Measurements from ENCODE around the gene SLC43A3.
"Not testable (repeated sequence)": the region's sequence is repeated elsewhere in the genome, so short reads cannot be mapped to it uniquely, and the experiment has no call there.

Gene SLC43A3

DNA sequence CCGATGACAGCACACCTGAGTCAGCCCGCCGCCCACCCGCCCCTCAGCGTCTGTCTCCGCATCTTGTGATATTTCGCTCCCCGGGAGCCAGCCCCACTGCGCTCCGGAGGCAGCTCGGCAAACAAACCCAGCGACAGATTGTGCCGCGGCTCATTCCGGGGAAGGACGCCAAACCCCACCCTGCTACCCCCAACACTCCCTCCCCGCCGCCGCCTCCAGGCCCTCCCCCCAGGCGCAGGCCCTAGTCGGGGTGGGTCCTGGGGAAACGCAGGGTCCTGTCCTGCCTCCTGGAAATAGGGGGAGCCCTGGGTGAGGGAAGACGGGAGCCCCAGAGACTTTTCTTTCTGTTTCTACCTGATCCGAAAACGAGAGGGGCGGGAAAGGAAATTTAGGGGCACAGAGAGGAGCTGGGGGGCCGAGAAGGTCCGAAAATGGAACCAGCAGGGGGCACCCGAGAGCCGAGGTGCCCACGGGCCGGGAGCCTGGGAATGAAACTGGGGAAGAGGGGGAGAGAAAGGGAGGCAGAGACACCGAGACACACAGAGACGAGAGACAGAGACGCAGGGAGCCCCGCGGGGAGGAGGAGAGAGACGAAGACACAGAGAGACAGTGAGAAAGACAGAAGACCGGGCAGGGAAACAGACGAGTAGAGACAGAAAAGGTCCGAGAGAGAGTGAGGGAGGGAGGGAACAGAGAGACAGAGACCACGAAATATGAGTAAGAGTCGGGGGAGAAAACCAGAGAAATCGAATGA lies 31.7 kb upstream of the SLC43A3 start:
- no peak overlapping the region for H3K27ac ChIP-seq (ENCODE audit: low read length)
- no peak overlapping the region; the same call in 1 of the 2 replicates for H3K9ac ChIP-seq (ENCODE audit: low read depth, low read length)
- peak overlapping the region; percentile 61 for H3K4me3 ChIP-seq (ENCODE audit: low read length)
- peaks cover 25% of the 10 kb centered on the region for H3K4me1 ChIP-seq (ENCODE audit: insufficient read depth, low read length)
- H3K27me3 ChIP-seq (ENCODE audit: insufficient read depth, low read length): peaks cover 73% of the 10 kb centered on the region
- no peaks in the 10 kb centered on the region for H3K9me3 ChIP-seq (ENCODE audit: insufficient read depth, low read depth, low read length)
- H3K36me3 ChIP-seq (ENCODE audit: insufficient read depth, low read depth, low read length): no peaks in the 10 kb centered on the region

DNA sequence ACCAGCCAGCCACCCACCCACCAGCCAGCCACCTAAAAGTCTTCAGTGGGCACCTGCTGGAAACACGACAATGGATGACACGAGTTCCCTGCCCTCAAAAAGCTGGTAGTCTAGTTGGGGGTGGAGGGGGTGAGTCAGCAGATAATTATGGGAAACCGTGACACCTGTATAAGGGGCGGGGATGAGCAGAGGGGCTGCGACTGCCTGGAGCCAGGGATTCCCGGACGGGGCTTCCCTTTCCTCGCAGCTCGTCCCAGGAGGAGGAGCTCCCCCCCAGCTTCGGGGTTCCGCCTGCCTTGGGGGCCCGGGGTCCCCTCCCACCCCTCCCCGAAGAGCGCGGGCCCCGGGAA lies 31.1 kb upstream of the SLC43A3 start:
- Histone ChIP-seq H3K27me3 (ENCODE audit: insufficient read depth, low read length) (peaks cover 73% of the 10 kb centered on the region), H3K36me3 (ENCODE audit: insufficient read depth, low read depth, low read length) (no peaks in the 10 kb centered on the region), H3K9ac (ENCODE audit: low read depth, low read length) (peak overlapping the region; percentile 47; the same call in 1 of the 2 replicates), H3K4me3 (ENCODE audit: low read length) (peak overlapping the region; percentile 61), H3K27ac (ENCODE audit: low read length) (no peak overlapping the region), H3K9me3 (ENCODE audit: insufficient read depth, low read depth, low read length) (no peaks in the 10 kb centered on the region), H3K4me1 (ENCODE audit: insufficient read depth, low read length) (peaks cover 20% of the 10 kb centered on the region; the same call in 1 of the 2 replicates)

DNA sequence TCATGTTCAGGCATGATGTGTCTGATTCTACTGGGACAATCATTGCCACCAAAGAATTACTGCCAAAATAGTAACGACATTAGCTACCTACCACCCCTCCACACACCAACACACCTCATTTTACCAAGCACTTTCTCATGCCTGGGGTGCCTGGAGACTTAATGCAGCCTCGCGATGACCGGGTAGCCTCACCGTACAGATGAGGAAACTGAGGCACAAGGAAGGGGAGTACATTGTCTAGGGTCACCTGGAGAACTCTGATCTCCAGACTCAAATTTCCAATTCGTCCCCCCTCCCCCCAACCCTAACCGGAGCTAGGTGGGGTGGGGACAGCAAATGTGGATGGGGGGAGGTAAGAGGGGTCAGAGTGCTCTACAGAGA lies 30.7 kb upstream of the SLC43A3 start:
- peak overlapping the region; percentile 61 for H3K4me3 ChIP-seq (ENCODE audit: low read length)

DNA sequence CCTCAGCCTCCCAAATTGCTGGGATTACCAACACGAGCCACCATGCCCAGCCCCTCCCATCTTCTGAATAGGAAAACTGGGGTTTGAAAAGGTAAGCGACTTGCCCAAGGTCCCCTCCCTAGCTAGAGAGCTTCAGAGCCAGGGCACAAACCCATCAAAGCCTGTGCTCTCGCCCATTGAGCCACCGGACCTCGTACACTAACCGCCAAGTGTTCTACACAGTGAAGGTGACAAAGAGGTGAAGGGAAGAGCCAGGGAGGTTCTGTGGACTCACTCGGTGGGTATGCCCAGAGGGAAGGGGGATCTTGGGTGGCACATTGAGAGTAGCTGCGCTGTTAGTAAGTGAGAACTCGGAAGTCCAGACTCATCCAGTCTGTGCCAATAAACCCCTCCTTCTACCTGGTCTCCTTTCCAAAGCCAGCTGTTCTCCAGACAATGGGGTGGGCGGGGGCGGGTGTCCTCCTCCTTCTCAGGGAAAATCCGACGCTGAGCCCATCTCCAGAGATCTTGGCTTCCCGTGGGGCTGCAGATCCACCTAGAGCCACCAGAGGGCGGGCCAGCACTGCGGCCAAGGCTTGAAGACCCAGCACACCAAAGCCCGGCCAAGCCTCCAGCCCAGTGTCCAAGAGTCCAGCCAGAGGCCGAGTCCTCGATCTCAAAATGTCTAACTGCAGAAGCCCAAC lies 30.2 kb upstream of the SLC43A3 start:
- Histone ChIP-seq H3K27ac (ENCODE audit: low read length) (no peak overlapping the region), H3K9ac (ENCODE audit: low read depth, low read length) (peak overlapping the region; percentile 47; the same call in 1 of the 2 replicates), H3K36me3 (ENCODE audit: insufficient read depth, low read depth, low read length) (no peaks in the 10 kb centered on the region), H3K9me3 (ENCODE audit: insufficient read depth, low read depth, low read length) (no peaks in the 10 kb centered on the region), H3K4me3 (ENCODE audit: low read length) (peak overlapping the region; percentile 61), H3K27me3 (ENCODE audit: insufficient read depth, low read length) (peaks cover 67% of the 10 kb centered on the region), H3K4me1 (ENCODE audit: insufficient read depth, low read length) (peaks cover 15% of the 10 kb centered on the region; the same call in 1 of the 2 replicates)

More for the DNA sequence above, 30.7 kb upstream of the SLC43A3 start:
- H3K27me3 ChIP-seq (ENCODE audit: insufficient read depth, low read length): peaks cover 72% of the 10 kb centered on the region
- H3K36me3 ChIP-seq (ENCODE audit: insufficient read depth, low read depth, low read length): no peaks in the 10 kb centered on the region
- H3K9ac ChIP-seq (ENCODE audit: low read depth, low read length): peak overlapping the region; percentile 47; the same call in 1 of the 2 replicates
- no peaks in the 10 kb centered on the region for H3K9me3 ChIP-seq (ENCODE audit: insufficient read depth, low read depth, low read length)
- H3K4me1 ChIP-seq (ENCODE audit: insufficient read depth, low read length): peaks cover 18% of the 10 kb centered on the region; the same call in 1 of the 2 replicates
- no peak overlapping the region for H3K27ac ChIP-seq (ENCODE audit: low read length)

DNA sequence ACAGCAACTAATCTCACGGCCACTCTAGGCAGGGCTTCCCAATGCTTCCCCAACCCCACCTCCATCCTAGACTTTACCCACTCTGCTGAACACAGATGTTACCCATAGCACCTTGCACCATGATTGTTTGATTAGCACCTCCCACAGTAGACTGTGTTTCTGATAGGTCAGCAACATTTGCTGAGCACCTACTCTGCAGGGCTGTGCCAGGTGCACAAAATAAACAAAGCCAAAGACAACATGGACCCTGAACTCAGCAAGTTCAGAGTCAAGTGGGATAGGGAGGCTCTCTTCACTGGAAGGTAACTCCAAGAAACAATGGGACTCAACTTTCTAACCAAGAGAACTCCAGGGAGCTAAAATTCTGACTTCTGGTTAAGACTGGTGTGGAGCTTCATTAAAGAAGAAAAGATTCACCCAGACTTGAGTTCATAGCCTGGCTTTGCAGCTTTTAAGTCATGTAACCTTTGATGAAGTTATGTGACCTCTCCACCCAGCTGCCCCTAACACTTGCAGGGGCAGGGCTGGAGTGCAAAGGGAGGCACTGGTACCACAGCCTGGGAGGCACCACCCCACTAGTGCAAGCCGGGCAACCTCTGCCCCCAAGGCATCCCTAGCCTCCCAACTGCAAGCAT lies 26.7 kb upstream of the SLC43A3 start:
- H3K27ac ChIP-seq (ENCODE audit: low read length): no peak overlapping the region
- H3K9ac ChIP-seq (ENCODE audit: low read depth, low read length): no peak overlapping the region
- no peak overlapping the region for H3K4me3 ChIP-seq (ENCODE audit: low read length)
- H3K27me3 ChIP-seq (ENCODE audit: insufficient read depth, low read length): peaks cover 44% of the 10 kb centered on the region
- H3K9me3 ChIP-seq (ENCODE audit: insufficient read depth, low read depth, low read length): no peaks in the 10 kb centered on the region
- no peaks in the 10 kb centered on the region for H3K36me3 ChIP-seq (ENCODE audit: insufficient read depth, low read depth, low read length)
- H3K4me1 ChIP-seq (ENCODE audit: insufficient read depth, low read length): peaks cover 6% of the 10 kb centered on the region; the same call in 1 of the 2 replicates

DNA sequence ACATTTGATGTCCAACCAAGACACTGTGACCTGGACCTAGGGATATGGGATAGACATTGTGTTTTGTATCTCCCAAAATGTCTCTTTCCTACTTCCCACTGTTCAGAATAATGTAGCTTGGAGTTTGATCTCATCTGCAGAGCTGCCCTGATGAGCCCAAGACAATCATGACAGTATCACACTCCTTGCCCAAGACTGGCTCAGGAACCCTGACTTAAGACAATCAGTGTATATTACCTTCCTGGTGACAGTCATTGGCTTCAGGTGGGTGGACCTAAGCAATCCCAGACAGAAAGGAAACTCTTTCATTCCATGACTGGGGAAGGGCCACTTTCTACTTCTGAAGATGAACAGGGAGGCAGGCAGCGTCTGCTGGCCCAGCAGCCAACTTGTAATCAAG lies 19.1 kb upstream of the SLC43A3 start:
- no peak overlapping the region for H3K27ac ChIP-seq (ENCODE audit: low read length)
- no peak overlapping the region for H3K9ac ChIP-seq (ENCODE audit: low read depth, low read length)
- no peaks in the 10 kb centered on the region for H3K36me3 ChIP-seq (ENCODE audit: insufficient read depth, low read depth, low read length)
- H3K27me3 ChIP-seq (ENCODE audit: insufficient read depth, low read length): 0 out of 2 replicates have a peak, but pooled peaks cover 4% of the 10 kb centered on the region
- H3K4me3 ChIP-seq (ENCODE audit: low read length): no peak overlapping the region
- no peaks in the 10 kb centered on the region for H3K9me3 ChIP-seq (ENCODE audit: insufficient read depth, low read depth, low read length)
- H3K4me1 ChIP-seq (ENCODE audit: insufficient read depth, low read length): no peaks in the 10 kb centered on the region

DNA sequence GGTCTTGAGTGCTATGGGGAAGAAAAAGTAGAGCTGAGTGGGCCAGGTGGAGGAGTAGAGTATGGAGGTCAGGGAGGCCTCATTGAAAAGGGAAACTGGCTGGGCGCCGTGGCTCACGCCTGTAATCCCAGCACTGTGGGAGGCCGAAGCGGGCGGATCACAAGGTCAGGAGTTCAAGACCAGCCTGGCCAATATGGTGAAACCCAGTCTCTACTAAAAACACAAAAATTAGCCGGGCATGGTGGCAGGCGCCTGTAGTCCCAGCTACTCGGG lies 18.1 kb upstream of the SLC43A3 start:
- not testable (repeated sequence) for H3K9me3 ChIP-seq (ENCODE audit: insufficient read depth, low read depth, low read length); H3K4me3 ChIP-seq (ENCODE audit: low read length); H3K27me3 ChIP-seq (ENCODE audit: insufficient read depth, low read length); H3K9ac ChIP-seq (ENCODE audit: low read depth, low read length); H3K4me1 ChIP-seq (ENCODE audit: insufficient read depth, low read length); H3K36me3 ChIP-seq (ENCODE audit: insufficient read depth, low read depth, low read length); H3K27ac ChIP-seq (ENCODE audit: low read length)

DNA sequence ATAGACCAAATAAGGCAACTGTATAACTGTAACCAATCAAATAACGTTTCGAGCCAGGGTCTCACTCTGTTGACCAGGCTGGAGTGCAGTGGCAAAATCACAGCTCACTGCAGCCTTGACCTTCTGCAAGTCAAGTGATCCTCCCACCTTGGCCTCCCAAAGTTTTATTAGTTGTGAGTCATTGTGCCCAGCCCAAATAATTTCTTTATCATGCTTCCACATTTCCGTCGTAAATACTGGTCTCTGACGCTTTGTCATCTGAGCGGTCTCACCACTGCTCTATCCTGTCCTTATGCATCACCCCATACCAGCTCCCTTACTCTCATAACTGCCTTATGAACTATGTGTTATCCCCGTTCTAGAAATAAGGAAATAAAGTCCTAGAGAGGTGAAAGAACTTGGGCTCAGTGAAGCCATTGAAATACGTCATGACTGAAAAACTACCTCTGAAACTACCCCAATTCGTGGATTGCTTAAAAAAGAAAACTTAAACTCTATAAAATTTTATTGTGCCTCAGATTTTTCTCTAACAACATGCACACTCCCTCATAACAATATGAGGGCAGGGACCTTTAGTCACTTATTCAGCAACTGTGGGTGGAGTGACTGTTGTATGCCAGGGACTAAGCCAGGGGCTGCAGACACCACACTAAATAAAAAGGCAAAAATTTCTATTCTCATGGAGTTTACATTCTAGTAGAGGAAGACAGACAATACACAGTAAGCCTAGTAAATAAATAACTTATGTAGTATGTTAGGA lies 17.6 kb upstream of the SLC43A3 start:
- Histone ChIP-seq H3K4me3 (ENCODE audit: low read length) (no peak overlapping the region), H3K4me1 (ENCODE audit: insufficient read depth, low read length) (no peaks in the 10 kb centered on the region), H3K27me3 (ENCODE audit: insufficient read depth, low read length) (no peaks in the 10 kb centered on the region), H3K9ac (ENCODE audit: low read depth, low read length) (no peak overlapping the region), H3K27ac (ENCODE audit: low read length) (no peak overlapping the region), H3K36me3 (ENCODE audit: insufficient read depth, low read depth, low read length) (no peaks in the 10 kb centered on the region), H3K9me3 (ENCODE audit: insufficient read depth, low read depth, low read length) (no peaks in the 10 kb centered on the region)

DNA sequence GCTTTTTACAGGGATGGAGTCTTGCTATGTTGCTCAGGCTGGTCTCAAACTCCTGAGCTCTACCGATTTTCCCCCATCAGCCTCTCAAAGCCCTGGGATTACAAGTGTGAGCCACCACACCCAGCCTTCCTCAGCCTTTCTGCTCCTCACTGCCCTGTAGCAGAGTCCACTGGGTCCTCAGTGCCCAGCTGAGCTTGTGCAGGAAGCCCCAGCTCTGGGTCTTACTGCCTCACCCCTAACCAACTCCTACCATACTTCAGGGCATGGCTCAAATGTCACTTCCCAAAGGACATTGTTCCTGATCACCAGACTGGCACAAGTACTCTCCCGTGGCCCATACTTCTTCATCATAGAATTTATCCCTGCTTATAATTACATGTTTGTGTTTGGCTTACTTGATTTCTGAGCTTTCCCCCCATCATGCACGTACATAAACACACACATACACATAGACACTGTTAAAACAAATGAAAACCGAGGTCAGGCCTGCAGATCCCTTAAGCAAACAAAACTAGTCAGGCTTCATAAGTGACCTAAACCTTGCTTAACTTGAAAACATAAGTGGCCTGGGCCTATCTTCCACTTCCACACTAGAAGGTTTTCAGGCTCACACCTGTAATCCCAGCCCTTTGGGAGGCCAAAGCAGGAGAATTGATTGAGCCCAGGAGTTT lies 14.0 kb upstream of the SLC43A3 start:
- Histone ChIP-seq H3K27ac (ENCODE audit: low read length) (no peak overlapping the region), H3K27me3 (ENCODE audit: insufficient read depth, low read length) (no peaks in the 10 kb centered on the region), H3K36me3 (ENCODE audit: insufficient read depth, low read depth, low read length) (no peaks in the 10 kb centered on the region), H3K4me3 (ENCODE audit: low read length) (no peak overlapping the region), H3K9me3 (ENCODE audit: insufficient read depth, low read depth, low read length) (no peaks in the 10 kb centered on the region), H3K9ac (ENCODE audit: low read depth, low read length) (no peak overlapping the region), H3K4me1 (ENCODE audit: insufficient read depth, low read length) (no peaks in the 10 kb centered on the region)

DNA sequence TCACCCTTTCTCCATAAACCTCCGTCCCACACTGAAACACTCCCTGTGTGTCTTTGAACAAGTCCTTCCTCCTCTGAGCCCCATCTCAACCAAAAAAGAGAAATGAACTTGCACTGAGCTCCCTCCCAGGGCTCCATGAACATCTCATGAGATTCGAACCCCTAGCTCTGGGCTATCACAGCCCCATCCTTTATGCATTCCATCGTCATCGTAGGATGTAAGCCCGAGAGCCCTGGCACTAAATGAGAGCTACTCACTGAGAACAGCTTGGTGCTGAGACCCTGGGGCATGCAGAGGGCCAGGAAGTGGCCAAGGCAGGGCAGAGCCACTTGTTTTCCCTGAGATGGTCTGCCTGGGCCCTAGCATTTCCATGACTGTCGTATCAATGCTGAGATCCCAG lies 12.9 kb upstream of the SLC43A3 start:
- Histone ChIP-seq H3K36me3 (ENCODE audit: insufficient read depth, low read depth, low read length) (no peaks in the 10 kb centered on the region), H3K9me3 (ENCODE audit: insufficient read depth, low read depth, low read length) (no peaks in the 10 kb centered on the region), H3K9ac (ENCODE audit: low read depth, low read length) (no peak overlapping the region), H3K27ac (ENCODE audit: low read length) (no peak overlapping the region), H3K4me1 (ENCODE audit: insufficient read depth, low read length) (no peaks in the 10 kb centered on the region), H3K27me3 (ENCODE audit: insufficient read depth, low read length) (no peaks in the 10 kb centered on the region), H3K4me3 (ENCODE audit: low read length) (no peak overlapping the region)

Data from iPS-20b (cell line).